ENCODE results near the gene TBC1D2.

Gene TBC1D2

DNA sequence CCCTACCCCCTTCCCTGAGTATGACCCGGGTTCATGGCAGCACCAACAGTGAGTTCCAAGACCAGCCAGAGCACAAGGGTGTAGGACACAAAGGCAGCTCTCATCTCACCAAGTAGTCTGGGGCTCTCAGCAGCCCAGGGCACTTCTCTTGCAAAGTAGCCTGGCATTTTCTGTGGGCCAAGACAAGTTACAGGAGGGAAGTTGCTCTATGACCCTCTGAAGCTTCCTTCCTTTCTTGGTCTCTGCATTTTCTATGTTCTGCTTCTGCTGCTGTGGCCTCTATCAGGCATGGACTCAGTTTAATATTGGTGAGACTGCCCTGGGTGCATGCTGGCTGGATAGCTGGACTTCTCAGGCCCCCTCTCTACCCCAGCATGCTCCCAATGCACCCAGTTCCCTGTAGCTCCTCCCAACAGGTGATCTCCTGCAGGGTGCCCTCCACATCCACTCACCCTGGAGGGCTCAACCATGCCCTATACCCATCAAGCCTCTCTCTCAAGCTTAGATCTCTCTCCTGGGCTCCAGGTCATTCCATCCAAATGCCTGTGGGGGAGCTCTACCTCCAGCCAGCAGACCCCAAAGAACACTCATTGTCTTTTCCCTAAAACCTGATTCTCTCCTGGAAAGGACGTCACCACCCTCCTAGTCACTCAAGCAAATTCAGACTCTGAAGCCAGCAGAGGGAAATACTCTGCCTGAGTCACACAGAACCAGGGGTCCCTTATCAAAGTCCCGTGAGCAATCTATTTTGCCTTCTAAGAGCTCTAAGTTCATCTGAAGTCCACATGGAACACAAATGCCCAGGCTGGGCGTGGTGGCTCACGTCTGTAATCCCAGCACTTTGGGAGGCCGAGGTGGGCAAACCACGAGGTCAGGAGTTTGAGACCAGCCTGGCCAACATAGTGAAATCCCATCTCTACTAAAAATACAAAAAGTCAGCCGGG lies 13.8 kb downstream of the TBC1D2 start:
- FAIRE-seq (no peak), DNase-seq (ENCODE audit: insufficient read length, low spot score) (no peak)

DNA sequence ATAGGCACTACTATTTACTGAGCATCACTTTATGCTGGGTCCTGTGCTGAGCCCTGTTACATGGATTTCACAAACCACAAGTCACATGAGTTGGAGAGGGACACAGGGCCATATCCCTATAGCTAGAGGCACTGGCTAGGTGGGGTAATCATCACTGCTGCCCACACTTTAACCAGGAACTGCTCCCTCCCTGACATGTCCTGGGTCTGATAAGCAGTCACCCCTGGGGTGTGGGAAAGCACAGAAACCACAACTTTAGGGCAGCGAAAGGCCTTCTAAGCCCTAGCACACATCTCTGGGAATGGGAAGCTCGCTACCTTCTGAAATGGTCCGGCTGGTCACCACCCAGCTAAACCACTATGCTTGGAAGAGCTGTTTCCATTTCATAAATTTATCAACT lies 15.0 kb downstream of the TBC1D2 start:
- FAIRE-seq (no peak), DNase-seq (ENCODE audit: insufficient read length, low spot score) (no peak)

DNA sequence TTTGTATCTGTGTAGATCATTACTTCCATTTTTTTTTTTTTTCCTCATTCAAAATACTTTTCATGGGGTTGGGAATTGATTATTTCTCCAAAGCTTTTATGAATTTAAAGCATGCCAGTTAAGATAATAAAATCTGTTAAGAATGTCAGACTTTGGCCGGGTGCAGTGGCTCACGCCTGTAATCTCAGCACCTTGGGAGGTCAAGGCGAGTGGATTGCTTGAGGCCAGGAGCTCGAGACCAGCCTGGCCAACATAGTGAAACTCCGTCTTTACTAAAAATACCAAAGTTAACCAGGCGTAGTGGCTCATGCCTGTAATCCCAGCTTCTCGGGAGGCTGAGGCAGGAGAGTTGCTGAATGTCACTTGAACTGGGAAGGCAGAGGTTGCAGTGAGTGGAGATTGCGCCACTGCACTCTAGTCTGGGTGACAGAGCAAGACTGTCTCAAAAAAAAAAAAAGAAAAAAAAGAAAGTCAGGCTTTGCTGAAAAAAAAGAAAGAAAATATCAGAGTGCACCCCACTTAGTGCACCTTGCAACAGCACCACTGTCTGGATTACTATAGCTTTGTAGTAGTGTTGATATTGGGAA lies 18.5 kb downstream of the TBC1D2 start:
- no peak for FAIRE-seq
- DNase-seq (ENCODE audit: insufficient read length, low spot score) = no peak

- DNase-seq (ENCODE audit: insufficient read length, low spot score) (no peak), FAIRE-seq (no peak)
Measured at GRCh38 chr9:98235126-98235525, 20.3 kb downstream of the TBC1D2 start.

- DNase-seq (ENCODE audit: insufficient read length, low spot score) (no peak), FAIRE-seq (no peak)
Measured at GRCh38 chr9:98234245-98234825, 21.1 kb downstream of the TBC1D2 start.

- FAIRE-seq (no peak), DNase-seq (ENCODE audit: insufficient read length, low spot score) (no peak)
Measured at GRCh38 chr9:98232926-98233325, 22.5 kb downstream of the TBC1D2 start.

- FAIRE-seq = no peak
- DNase-seq (ENCODE audit: insufficient read length, low spot score) = peak; percentile 67
Measured at GRCh38 chr9:98231770-98232478, 23.5 kb downstream of the TBC1D2 start.

- FAIRE-seq = no peak
Measured at GRCh38 chr9:98230789-98231188, 24.7 kb downstream of the TBC1D2 start.

DNA sequence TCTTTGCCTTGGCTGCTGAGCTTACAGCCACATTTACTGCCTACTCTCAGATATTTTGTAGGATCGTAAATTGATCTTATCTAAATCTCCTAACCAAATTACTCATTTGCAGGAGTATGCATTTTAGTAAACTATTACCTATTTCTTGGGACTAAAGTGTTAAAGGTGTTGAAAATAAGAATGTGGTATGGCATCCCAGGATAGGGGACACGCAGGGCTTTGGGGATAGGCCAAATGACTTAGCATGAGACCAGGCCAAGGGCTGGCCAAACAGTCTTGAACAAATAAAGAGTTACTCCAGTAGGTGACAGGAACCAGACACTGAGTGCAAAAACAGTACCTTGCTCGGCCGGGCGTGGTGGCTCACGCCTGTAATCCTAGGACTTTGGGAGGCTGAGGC lies 25.1 kb downstream of the TBC1D2 start:
- no peak for FAIRE-seq

More at GRCh38 chr9:98230789-98231188, 24.7 kb downstream of the TBC1D2 start:
- no peak for DNase-seq (ENCODE audit: insufficient read length, low spot score)

DNA sequence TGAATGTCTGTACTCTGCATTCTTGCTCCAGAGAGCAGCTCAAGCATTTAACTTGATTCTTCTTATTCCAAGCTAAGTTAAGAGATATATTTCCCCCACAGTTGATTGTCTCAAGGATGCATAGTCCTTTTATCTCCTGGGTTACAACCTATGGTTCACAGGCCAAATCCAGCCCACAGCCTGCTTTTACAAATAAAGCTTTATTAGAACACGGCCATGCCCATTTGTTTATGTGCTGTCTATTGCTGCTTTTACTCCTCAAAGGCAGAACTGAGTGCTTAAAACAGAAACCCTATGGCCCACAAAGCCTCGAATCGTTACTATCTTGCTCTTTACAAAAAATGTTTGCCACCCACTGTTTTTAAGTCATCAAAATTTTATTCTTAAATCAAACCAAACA lies 25.8 kb downstream of the TBC1D2 start:
- DNase-seq (ENCODE audit: insufficient read length, low spot score) (no peak), FAIRE-seq (no peak)

More for the DNA sequence above, 25.1 kb downstream of the TBC1D2 start:
- DNase-seq (ENCODE audit: insufficient read length, low spot score) = no peak

- DNase-seq (ENCODE audit: insufficient read length, low spot score) = no peak
- FAIRE-seq = no peak
Measured at GRCh38 chr9:98229090-98229395, 26.4 kb downstream of the TBC1D2 start.

DNA sequence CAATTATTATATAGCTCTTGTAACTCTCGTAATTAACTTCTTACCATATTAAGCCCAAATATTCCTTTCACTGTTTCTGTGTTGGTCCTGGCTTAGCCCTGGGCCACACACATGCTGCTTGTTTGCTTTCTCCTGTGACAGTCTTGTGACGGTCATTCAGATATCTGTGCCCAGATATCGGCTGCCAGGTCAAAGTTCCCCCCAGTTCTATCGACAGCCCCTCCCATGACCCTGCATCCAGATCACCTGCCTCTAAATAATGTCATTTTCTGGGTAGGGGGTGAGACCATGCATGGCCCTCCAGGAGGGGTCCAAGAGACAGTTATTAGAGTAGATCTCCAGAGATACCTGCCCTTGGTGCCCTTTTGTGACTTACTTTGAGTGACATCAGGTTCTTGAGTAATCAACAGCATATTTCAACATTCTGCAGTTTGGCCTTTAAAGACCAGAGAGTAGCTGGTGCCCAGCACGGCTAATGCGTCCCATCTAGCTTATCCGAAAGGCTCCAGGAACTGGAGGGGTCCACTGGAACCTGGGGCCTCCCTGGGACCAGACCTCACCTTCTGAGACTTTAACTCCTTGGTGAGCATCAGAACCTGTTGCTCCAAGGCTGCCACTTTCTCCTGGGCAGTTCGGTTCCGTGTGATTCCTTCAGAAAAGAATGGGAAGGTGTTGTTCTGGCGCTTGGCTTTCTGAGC lies 26.9 kb downstream of the TBC1D2 start:
- no peak for FAIRE-seq
- DNase-seq (ENCODE audit: insufficient read length, low spot score) = no peak

GRCh38 chr9:98227883-98228282 lies 27.6 kb downstream of the TBC1D2 start:
- FAIRE-seq = no peak
- no peak for DNase-seq (ENCODE audit: insufficient read length, low spot score)

GRCh38 chr9:98226957-98227356 lies 28.5 kb downstream of the TBC1D2 start:
- FAIRE-seq (no peak), DNase-seq (ENCODE audit: insufficient read length, low spot score) (no peak)

DNA sequence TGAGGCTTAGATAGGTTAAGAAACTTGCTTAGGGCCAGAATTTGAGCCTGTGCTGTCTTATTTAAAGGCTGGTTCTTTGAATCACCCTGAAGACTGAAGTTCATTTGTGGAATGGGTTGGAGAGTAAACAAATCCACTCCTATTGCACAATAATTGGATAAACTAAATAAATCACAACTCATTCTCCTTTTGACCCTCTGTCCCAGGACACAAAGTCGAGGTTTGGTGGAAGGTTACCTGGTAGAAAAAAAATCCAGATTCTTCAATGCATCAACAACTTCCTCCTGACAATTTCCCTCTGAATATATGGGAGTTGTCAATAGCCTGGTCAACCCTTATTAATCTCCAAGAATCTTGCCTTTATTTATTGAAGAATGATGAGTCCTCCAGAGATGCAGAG lies 28.9 kb downstream of the TBC1D2 start:
- DNase-seq (ENCODE audit: insufficient read length, low spot score) (no peak), FAIRE-seq (no peak)

- FAIRE-seq (no peak), DNase-seq (ENCODE audit: insufficient read length, low spot score) (no peak)
Measured at GRCh38 chr9:98225015-98225442, 30.4 kb downstream of the TBC1D2 start.

GRCh38 chr9:98222885-98223691 lies 32.4 kb downstream of the TBC1D2 start:
- FAIRE-seq = peak; percentile 40

DNA sequence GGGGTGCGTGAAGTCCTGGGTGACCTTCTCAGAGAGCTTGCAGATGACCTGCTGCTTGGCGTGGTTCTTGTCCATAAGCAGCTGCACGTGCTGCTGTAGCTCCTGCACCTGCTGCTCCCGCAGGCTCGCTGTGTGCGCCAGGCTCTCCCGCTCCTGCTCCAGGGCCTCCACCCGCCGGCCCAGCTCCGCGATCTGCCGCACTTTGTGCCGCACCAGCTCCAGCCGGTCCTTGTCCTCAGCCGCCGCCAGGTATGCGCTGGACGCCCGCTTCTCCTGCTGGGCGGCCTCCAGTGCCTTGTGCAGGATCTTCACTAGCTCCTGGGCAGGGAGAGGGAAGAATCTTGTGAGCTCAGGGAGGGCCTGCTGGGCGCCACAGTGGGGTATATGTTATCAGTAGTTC lies 34.5 kb downstream of the TBC1D2 start:
- DNase-seq (ENCODE audit: insufficient read length, low spot score) = no peak
- no peak for FAIRE-seq

More at GRCh38 chr9:98222885-98223691, 32.4 kb downstream of the TBC1D2 start:
- DNase-seq (ENCODE audit: insufficient read length, low spot score) = peak; percentile 92

DNA sequence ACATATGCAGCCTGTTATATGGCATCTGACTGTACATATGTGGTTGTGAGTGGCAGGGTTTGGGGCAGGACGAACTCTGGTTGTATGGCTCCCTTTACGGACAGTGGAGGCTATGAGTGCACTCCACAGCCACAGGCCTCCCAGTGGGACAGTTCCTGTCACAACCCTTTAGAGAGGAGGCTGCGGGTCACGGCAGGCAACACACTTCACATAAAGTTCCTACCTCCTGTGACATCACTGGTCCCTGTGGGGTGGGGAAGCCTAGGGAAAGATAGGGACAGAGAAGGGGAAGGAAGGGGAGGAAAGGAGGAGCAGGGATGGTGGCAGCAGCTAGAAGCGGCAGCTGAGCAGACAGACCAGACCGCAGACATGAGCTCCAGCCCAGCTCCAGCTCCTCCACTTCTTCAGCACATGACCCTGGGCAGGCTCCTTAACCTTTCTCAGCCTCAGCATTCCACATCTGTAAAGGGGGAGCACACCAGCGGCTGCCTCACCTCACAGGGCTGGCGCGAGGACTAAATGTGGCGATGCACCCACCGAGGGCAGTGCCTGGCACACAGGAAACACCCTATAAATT lies 35.6 kb downstream of the TBC1D2 start:
- no peak for FAIRE-seq
- DNase-seq (ENCODE audit: insufficient read length, low spot score) = no peak

DNA sequence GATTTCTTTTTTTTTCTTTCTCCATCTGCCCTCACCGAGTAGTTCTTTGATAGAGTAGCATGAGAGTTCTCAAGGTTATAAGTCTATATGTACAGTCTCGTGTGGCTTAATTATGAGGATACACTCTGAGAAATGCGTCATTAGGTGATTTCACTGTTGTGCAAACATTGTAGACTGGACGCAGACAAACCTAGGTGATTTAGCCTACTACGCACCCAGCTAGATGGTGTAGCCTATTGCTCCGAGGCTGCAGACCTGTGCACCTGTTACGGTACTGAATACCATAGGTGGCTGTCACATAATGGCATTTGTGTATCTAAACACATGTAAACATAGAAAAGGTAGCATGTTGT lies 36.1 kb downstream of the TBC1D2 start:
- no peak for FAIRE-seq
- no peak for DNase-seq (ENCODE audit: insufficient read length, low spot score)

Data from HTR-8/SVneo (cell line).